ENCODE measurements around the gene KIF18B. TPM values are rescaled to one million over a fixed set of nuclear protein-coding genes. Genes with fewer than 3 reads are reported as not detected.
A peak's percentile ranks its signal among the peaks of the same experiment; 100 is the strongest.

The KIF18B gene
- total RNA-seq, 1 donor from 2014 or later, result 0.89 TPM

DNA sequence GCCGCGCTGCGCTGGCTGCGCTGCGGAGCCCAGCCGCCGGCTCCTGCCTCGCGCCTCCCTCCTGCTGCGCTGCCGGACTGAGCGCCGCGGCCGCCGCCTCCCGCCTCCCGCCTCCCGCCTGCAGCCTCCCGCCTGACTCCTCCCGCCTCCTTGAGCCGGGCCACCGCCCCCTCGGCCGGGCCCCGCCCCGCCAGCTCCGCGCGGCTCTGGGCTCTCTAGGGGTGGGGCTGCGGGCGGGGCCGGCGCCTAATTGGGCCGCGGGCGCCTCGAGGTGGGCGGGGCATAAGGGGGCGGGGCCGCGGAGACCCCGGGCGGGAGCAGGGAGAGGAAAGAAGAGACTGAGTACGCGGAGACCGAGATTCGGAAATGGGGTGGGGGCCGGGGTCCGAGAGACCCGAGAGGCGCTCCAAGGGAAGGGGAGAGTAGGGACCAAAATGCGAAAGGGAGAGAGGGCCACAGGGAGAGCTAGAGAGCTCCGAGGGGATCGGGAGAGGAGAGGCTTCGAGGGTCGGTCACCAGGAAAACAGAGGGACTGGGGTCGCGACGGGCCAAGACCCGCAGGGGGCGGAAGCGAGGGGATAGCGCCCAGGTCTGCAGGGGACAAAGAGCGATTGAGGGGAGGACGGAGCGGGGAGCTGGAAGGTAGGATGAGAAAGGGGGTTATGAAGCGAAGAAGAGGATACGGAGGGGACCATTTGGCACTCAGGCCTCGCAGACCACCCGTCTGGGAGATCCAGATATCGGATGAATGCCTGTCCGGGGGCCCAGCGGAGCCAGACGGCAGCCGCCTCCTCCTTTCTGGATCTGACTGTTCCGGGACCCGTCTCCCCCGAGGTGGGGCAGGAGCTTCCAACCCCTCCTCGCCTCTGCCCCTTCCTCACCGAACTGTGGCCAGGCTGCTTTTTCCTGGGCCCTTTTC lies 20.9 kb upstream of the KIF18B start, which contains the start of gene C1QL1:
Gene C1QL1 (minus strand): TSS at position 79 of the 919 bp plus-strand sequence. CDS start 255 bp downstream, outside the sequence.
- Histone ChIP-seq H3K27me3 (ENCODE audit: low read depth) (peaks cover 63% of the 10 kb centered on the region), H3K36me3 (no peaks in the 10 kb centered on the region), H3K9me3 (no peaks in the 10 kb centered on the region), H3K27ac (no peak within 1 kb of the TSS), H3K4me3 (peak within 1 kb of the TSS; percentile 53), H3K4me1 (peaks cover 31% of the 10 kb centered on the region)
- DNase-seq (peak; percentile 91), ATAC-seq (peak; percentile 98)
- intact Hi-C loops (cut with DNase I), result no loop called here
- TF ChIP-seq, protein P1, sequence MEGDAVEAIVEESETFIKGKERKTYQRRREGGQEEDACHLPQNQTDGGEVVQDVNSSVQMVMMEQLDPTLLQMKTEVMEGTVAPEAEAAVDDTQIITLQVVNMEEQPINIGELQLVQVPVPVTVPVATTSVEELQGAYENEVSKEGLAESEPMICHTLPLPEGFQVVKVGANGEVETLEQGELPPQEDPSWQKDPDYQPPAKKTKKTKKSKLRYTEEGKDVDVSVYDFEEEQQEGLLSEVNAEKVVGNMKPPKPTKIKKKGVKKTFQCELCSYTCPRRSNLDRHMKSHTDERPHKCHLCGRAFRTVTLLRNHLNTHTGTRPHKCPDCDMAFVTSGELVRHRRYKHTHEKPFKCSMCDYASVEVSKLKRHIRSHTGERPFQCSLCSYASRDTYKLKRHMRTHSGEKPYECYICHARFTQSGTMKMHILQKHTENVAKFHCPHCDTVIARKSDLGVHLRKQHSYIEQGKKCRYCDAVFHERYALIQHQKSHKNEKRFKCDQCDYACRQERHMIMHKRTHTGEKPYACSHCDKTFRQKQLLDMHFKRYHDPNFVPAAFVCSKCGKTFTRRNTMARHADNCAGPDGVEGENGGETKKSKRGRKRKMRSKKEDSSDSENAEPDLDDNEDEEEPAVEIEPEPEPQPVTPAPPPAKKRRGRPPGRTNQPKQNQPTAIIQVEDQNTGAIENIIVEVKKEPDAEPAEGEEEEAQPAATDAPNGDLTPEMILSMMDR (IDR thresholded peaks at IDR 0.05), result no peak

DNA sequence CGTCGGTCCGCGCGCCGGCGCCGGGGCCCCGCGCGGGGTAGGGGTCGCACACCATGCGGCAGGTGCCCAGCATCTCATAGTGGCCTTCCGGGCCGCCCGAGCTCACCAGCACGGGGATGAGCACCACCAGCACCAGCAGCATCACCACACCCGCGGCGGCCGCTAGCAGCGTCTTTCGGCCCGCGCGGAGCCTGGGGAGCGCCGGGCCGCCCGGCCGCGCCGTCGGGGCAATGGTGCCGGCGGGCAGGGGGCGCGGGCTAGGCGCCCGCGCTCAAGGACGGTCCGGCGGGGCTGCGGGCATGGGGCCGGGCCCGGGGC lies 20.3 kb upstream of the KIF18B start:
- Histone ChIP-seq H3K4me1 (peaks cover 31% of the 10 kb centered on the region), H3K9me3 (no peaks in the 10 kb centered on the region), H3K4me3 (peak overlapping the region; percentile 8), H3K27ac (no peak overlapping the region), H3K36me3 (no peaks in the 10 kb centered on the region), H3K27me3 (ENCODE audit: low read depth) (peaks cover 67% of the 10 kb centered on the region)
- ATAC-seq (no peak), DNase-seq (no peak)
- intact Hi-C loops (cut with DNase I), result no loop called here
- TF ChIP-seq, protein P1 (IDR thresholded peaks at IDR 0.05), result no peak

GRCh38 chr17:44967026-44967906 lies 19.7 kb upstream of the KIF18B start:
- intact Hi-C loops (cut with DNase I), result no loop called here
- Histone ChIP-seq H3K27me3 (ENCODE audit: low read depth) (peaks cover 69% of the 10 kb centered on the region), H3K4me1 (peaks cover 31% of the 10 kb centered on the region), H3K4me3 (peak overlapping the region; percentile 8), H3K9me3 (no peaks in the 10 kb centered on the region), H3K27ac (no peak overlapping the region), H3K36me3 (no peaks in the 10 kb centered on the region)
- TF ChIP-seq, protein P1 (IDR thresholded peaks at IDR 0.05), result no peak
- ATAC-seq, result no peak
- DNase-seq, result no peak

DNA sequence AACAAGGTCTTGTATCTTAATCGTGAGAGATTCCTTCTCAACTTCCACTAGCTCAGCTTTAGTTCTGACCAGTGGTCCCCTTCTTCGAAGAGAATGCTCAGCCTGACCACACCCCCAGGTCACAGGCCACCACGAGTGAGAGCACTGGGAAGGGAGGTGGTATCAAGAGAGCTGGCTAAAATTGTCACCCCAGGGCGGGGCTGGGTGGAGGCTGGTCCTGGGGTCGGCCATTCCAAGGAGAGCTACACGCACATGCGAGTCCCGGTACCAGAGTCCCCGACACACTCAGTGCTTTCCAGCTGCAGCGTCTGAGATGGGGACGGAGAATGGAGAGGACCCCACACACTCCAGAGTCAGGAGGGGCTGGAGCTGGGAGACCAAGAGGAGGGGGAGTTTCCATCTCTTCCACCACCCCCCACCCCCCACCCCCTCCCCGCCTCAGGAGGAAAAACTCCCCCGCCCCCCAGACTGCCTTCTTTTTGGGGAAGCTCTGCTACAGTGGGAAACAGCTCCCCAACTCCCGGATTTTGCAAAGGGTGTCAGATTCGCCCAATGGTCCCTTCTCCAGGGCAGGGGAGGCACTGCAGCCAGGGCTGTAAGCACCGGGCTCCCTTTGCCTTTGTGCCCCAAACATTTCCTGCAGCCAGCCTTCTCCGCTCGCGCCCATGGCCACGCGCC lies 18.9 kb upstream of the KIF18B start:
- no peak overlapping the region for H3K27ac ChIP-seq
- DNase-seq (no peak), ATAC-seq (no peak)
- peaks cover 69% of the 10 kb centered on the region for H3K27me3 ChIP-seq (ENCODE audit: low read depth)
- H3K4me1 ChIP-seq, result peaks cover 31% of the 10 kb centered on the region
- no peaks in the 10 kb centered on the region for H3K9me3 ChIP-seq
- H3K4me3 ChIP-seq, result no peak overlapping the region
- H3K36me3 ChIP-seq, result no peaks in the 10 kb centered on the region
- TF ChIP-seq, protein P1 (IDR thresholded peaks at IDR 0.05), result no peak
- intact Hi-C loops (cut with DNase I), result no loop called here
